ENCODE data around the gene CAPN7.
A peak's percentile ranks its signal among the peaks of the same experiment; 100 is the strongest.

CAPN7 gene

GRCh38 chr3:15204005-15204404, 2.0 kb upstream of the CAPN7 start:
- no peak for DNase-seq

GRCh38 chr3:15205482-15205933, 538 bp upstream of the CAPN7 start:
- DNase-seq: no peak

DNA sequence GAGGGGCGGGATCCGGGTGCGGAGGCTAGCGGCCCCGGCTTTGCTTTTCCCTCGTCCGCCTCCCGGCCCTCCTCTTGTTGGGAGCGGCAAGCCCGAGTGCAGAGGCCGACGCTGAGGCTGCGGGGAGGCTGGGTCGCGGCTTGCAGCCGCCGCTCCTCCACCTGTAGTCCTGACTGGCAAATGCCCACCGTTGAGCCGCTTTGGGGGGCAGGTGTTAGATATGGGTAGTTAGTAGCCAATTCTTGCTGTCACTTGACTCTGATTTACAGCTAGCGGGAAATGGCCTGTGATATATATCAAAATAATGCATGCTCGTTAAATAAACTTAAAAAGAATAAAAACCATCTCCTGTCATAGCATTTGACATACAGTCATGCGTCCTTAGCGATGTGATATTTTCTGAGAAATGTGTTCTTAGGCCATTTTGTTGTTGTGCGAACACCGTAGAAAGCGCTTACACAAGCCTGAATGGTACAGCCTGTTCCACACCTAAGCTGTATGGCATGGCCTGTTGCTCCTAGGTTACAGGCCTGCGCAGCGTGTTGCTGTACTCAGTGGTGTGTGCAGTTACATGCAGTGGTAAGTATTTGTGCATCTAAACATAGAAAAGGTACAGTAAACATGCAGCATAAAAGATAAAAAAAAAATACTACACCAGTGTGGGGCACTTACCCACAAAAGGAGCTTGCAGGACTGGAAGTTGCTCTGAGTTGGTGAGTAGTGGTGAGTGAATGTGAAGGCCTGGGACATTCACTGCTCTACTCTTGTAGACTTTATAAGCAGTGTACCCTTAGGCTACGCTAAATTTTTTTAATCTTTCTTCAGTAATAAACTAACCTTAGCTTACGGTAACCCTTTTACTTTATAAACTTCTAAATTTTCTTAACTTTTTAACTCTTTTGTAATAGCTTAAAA, 873 bp downstream of the CAPN7 start:
- peak; percentile 21 for DNase-seq

GRCh38 chr3:15207836-15208504, 1.9 kb downstream of the CAPN7 start:
- DNase-seq: no peak

GRCh38 chr3:15211937-15212336, 5.9 kb downstream of the CAPN7 start:
- no peak for DNase-seq

- DNase-seq: no peak
Measured at GRCh38 chr3:15214758-15215157, 8.7 kb downstream of the CAPN7 start.

GRCh38 chr3:15215996-15216395, 9.9 kb downstream of the CAPN7 start:
- no peak for DNase-seq

DNA sequence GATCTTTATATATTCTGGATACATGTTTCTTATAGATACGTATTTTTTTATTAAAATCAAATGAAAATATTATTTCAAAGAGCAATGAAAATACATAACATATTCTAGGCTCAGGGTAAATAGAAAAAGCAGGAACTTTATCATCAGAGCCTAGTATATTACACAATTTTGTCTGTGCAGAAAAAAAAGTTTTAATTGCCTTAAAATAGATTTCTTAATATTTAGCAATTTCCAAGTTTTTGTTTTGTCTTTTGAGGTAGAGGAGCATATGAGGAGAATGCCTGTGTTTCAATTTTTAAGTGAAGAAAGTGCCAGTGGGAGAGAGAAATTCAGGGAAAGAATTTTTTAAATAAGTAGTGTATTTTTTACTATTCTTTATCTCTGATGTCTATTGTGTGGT, 10.5 kb downstream of the CAPN7 start:
- DNase-seq: no peak

DNA sequence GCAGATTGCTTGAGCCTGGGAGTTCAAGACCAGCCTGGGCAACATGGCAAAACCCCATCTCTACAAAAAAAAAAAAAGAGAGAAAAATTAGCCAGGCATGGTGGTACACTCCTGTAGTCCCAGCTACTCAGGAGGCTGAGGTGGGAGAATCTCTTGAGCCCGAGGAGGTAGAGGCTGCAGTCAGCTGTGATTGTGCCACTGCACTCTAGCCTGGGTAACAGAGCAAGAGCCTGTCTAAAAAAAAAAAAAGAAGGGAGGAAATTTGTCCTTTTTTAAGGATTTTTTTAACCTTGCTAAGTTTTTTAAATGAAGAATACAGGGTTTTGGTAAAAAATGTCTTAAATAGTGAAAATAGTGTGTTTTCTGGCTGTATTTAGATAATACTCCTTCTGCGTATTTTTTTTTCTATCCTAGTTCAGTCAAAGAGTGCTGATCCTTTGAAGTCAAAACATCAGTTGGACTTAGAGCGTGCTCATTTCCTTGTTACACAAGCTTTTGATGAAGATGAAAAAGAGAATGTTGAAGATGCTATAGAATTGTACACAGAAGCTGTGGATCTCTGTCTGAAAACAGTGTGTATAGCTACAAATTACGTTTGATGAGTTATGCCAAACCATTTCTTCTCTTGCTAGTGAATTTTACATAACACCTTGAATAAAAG, 11.1 kb downstream of the CAPN7 start:
- DNase-seq: no peak

DNA sequence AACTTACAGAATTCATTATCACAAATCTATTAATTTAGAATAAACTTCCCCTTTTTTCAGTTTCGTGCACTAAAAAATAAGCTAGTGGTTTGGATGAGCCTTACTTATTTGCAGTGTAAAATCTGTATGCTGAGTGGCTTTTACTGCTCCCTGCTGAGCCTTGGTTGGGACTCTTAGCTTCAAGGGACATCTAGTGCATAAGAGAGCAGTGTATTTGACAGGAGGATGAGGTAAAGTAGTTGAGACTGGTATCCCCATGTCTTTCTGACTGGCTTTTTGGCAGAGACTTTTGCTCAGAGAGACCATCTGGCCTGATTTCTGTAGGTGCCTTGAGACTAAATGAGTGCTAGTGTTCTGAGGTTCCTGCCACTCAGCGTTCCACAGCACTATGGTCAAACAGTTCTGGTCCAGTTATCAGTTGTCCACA, 11.8 kb downstream of the CAPN7 start:
- no peak for DNase-seq

DNA sequence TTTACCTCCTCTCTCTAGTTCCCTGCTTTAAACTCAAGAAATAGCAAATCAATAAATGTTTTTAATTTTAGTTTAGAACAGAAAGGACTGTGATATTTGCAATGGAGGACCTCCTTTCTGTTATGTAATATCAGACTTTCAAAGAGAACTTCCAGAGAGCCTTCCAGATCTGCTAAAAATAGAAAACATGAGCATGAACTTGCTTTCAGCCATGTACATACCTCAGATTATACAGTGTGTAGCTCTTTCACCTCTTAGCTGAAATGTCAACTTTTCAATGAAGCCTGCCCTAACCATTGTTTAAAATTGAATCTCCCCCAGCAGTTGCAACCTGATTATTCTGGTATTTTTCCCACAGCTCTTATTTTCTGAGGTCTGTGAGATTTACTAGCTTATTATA, 12.6 kb downstream of the CAPN7 start:
- no peak for DNase-seq

DNA sequence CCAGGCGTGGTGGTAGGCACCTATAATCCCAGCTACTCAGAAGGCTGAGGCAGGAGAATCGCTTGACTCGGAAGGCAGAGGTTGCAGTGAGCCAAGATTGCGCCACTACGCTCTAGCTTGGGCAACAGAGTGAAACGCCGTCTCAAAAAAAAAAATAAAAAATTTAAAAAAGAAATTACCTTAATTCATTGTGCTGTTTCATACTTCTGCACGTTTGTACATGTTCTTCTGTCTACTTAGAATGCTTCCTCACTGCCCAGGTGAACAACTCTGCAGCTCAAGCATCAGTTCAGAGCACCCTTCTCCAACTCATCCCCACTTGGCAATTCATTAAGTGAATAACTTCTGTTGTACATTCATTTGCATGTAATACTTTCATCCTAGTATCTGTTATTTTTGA, 14.0 kb downstream of the CAPN7 start:
- no peak for DNase-seq

DNA sequence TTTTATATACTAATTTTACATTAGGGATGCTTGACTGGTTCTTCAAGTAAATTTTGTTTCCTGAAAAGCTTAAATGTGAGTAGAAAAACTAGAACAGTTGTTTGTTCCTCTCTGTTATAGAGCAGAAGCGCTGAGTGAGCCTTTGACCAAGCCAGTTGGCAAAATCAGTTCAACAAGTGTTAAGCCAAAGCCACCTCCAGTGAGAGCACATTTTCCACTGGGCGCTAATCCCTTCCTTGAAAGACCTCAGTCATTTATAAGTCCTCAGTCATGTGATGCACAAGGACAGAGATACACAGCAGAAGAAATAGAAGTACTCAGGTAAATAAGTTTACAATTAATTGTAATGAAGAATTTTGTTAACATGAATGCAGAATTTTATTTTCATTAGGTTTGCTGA, 14.6 kb downstream of the CAPN7 start:
- no peak for DNase-seq

DNA sequence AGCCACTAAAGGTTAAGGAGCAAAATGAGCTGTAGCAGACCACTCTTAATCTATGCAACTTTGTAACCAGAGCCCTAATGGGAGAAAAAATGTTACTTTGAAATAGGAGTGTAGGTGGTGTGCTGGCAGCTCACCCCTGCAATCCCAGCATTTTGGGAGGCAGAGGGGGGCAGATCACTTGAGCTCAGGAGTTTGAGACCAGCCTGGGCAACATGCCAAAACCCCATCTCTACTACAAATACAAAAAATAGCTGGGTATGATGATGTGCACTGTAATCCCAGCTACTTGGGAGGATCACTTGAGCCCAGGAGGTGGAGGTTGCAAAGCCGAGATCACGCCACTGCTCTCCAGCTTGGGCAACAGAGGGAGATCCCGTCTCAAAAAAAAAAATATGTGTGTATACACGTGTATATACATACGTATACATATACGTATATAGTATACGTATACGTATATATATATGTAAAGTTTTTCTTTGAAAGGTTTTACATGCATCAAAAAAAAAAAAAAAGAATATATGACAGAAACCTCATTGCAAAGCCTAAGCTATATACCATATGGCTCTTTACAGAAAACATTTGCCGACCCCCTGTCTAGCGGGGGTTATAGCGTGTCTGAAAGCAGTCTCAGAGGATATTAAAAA, 15.7 kb downstream of the CAPN7 start:
- no peak for DNase-seq

GRCh38 chr3:15223685-15224572, 17.9 kb downstream of the CAPN7 start:
- DNase-seq: no peak

- DNase-seq: no peak
Measured at GRCh38 chr3:15228147-15228546, 22.1 kb downstream of the CAPN7 start.

GRCh38 chr3:15229262-15229661, 23.2 kb downstream of the CAPN7 start:
- DNase-seq: no peak

DNA sequence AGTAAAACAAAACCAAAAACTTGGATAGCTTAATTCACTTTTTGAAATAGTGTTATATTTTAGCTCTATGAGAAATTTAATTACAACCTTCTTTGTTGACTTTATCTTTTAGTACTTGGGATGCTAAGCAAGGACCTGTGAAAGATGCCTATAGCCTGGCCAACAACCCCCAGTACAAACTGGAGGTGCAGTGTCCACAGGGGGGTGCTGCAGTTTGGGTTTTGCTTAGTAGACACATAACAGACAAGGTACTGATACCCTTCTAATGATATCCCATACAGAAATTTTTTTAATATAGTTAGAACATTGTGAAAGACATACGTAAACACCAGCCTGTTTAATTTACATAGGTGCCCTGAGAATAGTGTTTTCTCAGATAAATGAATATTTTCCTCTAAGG, 35.3 kb downstream of the CAPN7 start:
- no peak for DNase-seq

DNA sequence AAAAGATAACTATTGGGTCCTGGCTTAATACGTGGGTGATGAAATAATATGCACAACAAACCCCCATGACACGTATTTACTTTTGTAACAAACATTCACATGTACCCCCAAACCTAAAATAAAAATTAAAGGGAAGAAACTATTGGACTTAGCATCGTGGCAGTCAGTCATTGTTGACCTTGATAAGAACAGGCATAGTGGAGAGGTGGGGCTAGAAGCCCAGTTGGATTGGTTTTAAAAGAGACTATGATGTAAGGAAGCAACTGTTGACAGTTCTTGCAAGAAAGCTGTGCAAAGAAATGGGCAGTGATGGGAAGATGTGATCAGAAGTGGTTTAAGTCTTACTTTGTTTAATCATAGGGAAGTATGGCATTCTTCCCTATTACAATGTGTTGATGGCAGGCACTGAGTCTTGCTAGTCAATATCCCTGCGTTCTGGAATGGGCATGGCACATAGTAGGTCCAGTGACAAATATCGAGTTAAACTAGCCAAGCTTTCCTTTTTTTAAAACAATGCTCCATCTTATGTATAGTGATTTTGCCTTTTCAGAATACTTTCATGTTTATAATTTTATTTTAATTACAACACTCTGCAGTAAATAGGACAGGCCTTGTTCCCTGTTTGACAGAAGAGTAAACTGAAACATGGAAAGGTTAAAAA, 37.9 kb downstream of the CAPN7 start:
- DNase-seq: no peak

DNA sequence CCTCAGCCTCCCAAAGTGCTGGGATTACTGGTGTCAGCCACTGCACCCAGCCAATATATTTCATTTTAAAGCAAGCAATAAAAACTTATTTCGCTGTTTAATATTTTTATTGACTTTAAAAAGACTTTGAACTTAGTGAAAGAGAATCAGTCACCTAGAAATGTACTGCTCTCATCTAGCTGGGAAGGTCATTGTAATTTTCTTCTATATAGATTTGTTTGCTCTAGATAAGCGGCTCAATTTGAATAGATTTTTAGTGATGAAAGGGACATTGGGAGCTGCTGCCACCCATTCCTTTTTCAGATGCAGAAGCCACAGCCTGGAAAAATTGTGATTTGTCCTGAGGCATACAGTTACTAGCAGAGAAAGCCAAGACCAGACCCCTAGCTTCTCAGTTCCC, 40.1 kb downstream of the CAPN7 start:
- DNase-seq: no peak

DNA sequence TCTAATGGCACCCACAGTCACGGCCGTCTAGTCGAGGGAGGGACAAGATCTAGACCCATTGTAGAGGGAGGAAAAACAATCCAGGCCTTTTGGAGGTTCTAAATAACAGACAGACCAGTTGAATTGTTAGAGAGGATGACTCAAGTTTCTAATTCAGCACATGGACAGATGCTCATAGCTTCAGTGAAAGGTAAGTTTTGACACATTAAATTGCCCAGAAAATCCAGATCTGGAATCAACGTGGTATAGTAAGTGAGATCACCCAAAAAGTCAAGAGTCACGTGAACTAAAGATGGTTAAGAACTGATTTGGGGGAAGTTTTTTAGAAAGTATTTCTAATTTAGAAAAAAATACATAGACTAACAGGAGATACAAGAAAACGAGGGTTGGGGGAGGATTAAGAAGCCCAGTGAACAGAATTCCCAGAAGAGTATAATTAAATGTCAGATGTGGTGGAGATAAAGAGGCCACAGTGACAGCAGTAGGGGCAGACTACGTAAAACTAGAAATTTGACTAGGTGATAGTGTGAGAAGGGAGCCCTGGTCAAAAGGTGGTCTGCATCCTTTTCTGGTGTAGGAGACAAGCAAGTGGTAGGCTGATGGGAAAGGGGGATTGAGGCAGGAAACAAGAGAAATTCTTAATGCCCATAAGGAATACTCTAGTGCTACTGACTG, 47.1 kb downstream of the CAPN7 start:
- DNase-seq: no peak
